Tongue (tissue), 2 donors: Measurements from ENCODE around the gene APOD. TPM values are rescaled to one million over a fixed set of nuclear protein-coding genes. Genes with fewer than 3 reads are reported as not detected.

Experiments
- DNase-seq: peaks from one replicate; pipeline ENCODE4 v3.0.0-alpha.2; 2015
- total RNA-seq: library from RNA; depleted of rRNA; stranded (reverse); fragments of >200 nt; gene quantifications from one replicate; pipeline ENCODE4 v1.2.3, GENCODE V29; 2014

The APOD gene
- total RNA-seq, 1 donor from 2014 or later = 34.5 TPM

- no peak for DNase-seq
Observed at GRCh38 chr3:195553268-195553667, 30.5 kb downstream of the APOD start.

DNA sequence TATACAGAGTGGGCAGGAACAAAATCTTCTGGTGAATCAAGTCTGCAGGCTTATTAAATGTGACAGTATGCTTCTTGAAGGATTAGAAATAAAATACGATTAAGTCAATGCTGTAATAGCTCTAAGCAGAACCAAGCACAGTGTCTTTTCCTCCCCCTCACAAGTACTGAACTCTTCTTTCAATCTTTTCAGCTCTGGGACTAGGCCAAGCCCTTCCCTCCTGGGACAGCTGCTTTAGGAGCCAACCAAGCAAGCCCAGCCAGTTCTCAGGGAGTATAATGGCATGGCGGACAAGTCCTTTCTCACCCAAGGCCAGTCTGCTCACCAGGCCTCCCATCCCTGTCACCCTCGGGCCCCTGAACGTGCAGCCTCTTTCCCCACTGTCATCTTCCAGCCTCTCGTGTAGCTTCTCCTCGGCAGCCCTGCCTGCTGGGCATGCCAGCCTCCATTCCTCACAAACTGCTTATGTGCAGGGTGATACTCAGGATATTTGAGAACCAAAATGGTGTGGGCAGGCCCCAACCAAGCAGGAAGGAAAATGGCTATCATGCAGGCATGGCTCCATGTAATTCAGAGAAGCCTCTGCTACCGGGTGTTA, 32.3 kb downstream of the APOD start:
- DNase-seq = peak; percentile 66

DNA sequence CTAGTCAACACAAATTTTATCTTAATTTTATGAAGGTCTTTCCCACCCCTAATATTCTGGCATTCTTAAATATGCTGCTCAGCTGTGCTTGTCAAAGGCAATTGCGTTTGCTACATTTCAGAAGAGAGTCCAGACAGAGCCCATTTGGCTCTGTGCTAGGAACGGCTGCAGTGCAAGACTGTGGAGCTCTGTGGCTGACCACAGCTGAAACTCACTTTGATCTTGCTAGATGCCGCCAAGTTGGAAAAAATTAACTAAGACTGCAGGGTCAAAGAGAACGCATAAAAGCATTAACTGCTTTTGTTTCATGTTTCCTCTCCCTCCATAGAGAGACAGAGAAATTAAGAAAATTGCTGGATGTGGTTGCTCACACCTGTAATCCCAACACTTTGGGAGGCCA, 33.0 kb downstream of the APOD start:
- no peak for DNase-seq

GRCh38 chr3:195549931-195550519, 33.7 kb downstream of the APOD start:
- DNase-seq = no peak

- DNase-seq = no peak
Observed at GRCh38 chr3:195548987-195549386, 34.8 kb downstream of the APOD start.

DNA sequence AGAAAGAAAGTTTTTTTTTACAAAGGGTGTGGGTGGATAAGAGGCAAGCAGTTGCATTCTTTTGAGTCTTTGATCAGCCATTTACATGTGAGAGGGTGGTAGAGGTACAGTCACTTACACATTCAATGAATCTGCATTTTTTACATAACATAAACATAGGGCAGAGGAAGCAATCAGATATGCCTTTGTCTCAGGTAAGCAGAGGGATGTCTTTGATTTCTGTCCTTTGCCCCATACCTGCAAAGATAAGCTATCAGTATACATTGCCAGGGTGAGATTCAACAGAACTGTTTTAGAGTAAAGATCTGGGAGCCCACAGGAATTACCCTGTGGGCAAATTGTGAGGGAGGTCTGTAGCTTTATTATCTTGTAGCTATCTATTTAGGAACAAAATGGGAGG, 35.2 kb downstream of the APOD start:
- DNase-seq = no peak

DNA sequence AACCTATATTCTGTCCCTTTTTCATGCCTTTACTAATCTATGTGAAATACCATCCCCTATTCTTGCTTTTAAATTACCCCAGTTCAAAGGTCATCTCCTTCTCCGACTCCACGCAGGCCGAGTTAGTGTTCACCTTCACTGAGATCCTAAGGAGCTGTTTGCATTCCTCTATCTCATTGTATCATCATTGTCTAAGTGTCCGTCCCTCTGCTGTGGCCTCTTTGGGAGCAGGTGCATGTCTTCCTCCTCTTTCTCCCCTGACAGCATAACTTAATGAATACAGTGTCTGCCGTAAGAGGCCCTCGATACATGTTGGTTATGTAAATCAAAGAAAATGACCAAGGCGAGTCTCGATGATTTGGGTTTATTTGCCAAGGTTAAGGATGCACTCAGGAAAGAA, 35.7 kb downstream of the APOD start:
- DNase-seq = no peak

- no peak for DNase-seq
Observed at GRCh38 chr3:195546130-195546560, 37.6 kb downstream of the APOD start.

- DNase-seq = no peak
Observed at GRCh38 chr3:195544634-195545033, 39.1 kb downstream of the APOD start.

GRCh38 chr3:195544230-195544536, 39.6 kb downstream of the APOD start:
- no peak for DNase-seq

DNA sequence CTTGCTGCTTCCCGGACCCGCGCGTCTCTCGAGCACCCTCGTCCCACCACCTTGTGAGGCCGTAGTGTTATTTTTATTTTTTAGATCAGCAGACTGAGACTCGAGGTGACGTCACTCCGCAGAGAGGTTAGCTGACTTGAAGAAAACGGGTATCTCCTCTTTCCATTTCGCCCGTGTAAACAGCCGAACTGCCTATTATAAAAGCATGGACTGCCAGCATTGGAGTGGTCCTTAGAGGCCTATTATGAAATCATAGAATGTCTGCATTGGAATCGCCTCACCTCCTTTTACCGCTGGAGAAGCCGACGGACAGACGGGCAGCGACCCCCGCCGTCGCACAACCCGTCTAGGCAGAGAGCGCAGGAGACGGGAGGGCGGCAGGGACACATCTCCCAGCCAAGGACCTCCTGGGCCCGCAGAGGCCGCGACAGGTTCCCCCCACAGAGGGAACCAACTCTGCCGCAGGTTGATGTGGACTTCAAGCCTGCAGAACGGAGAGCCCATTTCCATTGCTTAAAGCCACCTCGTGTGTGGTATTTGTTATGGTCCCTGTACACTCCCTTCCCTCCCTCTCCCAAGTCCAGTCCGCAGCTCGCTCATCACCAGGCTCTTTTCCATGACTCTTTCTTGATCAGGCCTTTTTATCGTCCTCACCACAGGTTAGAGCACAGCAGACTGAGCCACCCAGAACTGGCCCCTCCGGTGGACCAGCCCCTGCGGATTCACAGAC, 40.1 kb downstream of the APOD start:
- DNase-seq = peak; percentile 41

DNA sequence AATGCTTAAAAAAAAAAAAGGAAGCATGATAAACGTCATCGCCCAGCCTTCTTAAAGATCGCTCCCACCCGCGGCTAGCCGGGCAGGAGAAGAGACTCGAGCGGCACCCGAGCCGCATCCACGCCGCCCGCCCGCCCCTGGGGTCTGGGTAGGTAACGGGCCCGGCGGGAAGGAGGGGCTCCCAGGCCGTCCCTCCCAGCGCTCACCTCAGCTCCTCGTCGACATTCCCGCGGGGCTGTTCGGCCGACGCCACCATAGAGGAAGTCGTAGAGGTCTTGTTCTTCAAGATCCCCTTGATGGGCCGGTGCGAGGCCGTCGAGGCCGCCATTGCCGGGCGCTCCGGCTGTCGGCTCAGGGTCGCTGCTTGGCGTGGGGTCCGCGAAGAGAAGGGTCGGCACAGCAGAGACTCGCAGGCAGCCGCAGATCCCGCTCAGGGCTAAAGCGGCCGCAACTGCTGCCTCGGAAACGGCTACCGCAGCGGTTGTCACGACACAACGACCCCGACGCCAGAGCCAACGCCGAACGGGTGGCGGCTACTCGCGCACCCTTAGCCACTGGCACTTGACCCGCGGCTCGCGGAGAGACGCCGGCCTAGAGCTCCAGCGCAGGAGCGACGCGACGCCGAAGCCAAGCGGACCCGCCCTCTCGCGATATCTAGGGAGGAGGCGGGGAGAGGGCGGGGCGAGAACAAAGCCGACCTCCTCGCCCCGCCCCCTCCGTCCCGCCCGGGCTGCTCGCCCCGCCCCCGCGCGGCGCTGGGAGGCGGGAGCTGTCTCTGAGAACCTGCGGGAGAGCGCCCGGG, 40.8 kb downstream of the APOD start, which contains the start of gene PPP1R2:
PPP1R2 (minus strand) TSS at position 628 of the 802 bp plus-strand sequence; CDS start at position 328, 300 bp downstream.
- DNase-seq = peak; percentile 97

- DNase-seq = peak; percentile 40
Observed at GRCh38 chr3:195542316-195542697, 41.4 kb downstream of the APOD start.

DNA sequence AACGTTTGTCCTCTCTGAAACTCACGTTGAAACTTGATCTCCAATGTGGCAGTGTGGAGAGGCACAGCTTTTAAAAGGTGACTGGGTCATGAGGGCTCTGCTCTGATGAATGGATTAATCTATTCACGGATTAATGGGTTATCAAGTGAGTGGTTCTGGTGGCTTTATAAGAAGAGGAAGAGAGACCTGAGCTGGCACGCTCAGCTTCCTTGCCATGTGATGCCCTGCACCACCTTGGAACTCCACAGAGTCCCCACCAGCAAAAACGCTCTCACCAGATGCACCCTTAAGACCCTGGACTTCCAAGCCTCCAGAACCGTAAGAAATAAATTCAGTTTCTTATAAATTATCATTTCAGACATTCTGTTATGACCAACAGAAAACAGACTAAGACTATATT, 43.2 kb downstream of the APOD start:
- DNase-seq = no peak

GRCh38 chr3:195540027-195540426, 43.7 kb downstream of the APOD start:
- DNase-seq = no peak

GRCh38 chr3:195539479-195539878, 44.3 kb downstream of the APOD start:
- DNase-seq = no peak

- DNase-seq = no peak
Observed at GRCh38 chr3:195537995-195538394, 45.7 kb downstream of the APOD start.

DNA sequence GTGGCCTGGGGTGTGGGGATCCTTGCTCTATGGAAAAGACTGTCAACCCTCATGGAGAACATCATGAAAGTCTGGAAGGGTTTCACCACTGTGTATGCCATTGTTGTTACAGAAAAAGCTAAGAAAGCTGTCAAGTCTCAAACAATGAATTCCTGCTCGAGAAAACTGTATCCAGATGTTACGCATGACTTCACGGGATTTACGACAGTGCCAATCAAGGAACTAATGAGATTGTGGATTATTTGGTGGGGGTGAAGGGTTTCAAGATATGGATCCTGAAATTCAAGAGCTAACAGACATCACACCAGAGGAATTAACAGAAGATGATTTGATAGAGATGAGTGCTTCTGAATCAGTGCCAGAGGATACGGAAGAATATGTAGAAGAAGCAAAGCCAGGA, 48.4 kb downstream of the APOD start:
- DNase-seq = no peak

- DNase-seq = no peak
Observed at GRCh38 chr3:195532834-195533233, 50.9 kb downstream of the APOD start.

- DNase-seq = no peak
Observed at GRCh38 chr3:195532345-195532744, 51.4 kb downstream of the APOD start.

DNA sequence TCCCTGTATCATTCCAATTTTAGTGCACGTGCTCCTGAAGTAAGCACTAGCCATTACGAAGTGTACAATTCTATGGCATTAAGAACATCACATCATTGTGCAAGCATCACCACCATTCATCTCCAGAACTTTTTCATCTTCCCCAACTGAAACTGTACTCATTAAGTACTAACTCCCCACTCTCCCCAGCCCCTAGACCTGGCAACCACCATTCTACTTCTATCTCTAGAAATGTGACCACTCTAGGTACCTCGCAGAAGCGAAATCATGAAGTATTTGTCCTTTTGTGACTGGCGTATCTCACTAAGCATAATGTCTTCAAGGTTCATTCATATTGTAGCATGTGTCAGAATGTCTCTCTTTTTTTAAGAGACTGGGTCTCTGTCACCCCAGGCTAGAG, 52.1 kb downstream of the APOD start:
- no peak for DNase-seq

GRCh38 chr3:195526492-195526891, 57.2 kb downstream of the APOD start:
- DNase-seq = no peak
